ENCODE data around the gene RHOB.
"Not testable (repeated sequence)": the region's sequence is repeated elsewhere in the genome, so short reads cannot be mapped to it uniquely, and the experiment has no call there.

Gene RHOB

GRCh38 chr2:20491739-20492531 lies 45.1 kb downstream of the RHOB start:
- Mint-ChIP-seq H3K4me1 (no peaks in the 10 kb centered on the region), H3K27ac (ENCODE audit: low read depth) (no peak overlapping the region), H3K9me3 (no peaks in the 10 kb centered on the region), H3K4me3 (no peak overlapping the region), H3K36me3 (ENCODE audit: insufficient read depth) (no peaks in the 10 kb centered on the region), H3K27me3 (peaks cover 12% of the 10 kb centered on the region)
- ATAC-seq (replicated peaks; ENCODE audit: extremely low read depth, poor library complexity, severe bottlenecking) (no peak), DNase-seq (ENCODE audit: low spot score in 2 of 2) (no peak)

- not testable (repeated sequence) for H3K36me3 Mint-ChIP-seq (ENCODE audit: insufficient read depth); H3K4me3 Mint-ChIP-seq; H3K9me3 Mint-ChIP-seq; H3K27ac Mint-ChIP-seq (ENCODE audit: low read depth); ATAC-seq (replicated peaks; ENCODE audit: extremely low read depth, poor library complexity, severe bottlenecking); DNase-seq (ENCODE audit: low spot score in 2 of 2); H3K4me1 Mint-ChIP-seq
- H3K27me3 Mint-ChIP-seq, result peaks cover 12% of the 10 kb centered on the region
Observed at GRCh38 chr2:20493095-20493494, 46.2 kb downstream of the RHOB start.

- Mint-ChIP-seq H3K36me3 (ENCODE audit: insufficient read depth) (no peaks in the 10 kb centered on the region), H3K27me3 (peaks cover 13% of the 10 kb centered on the region), H3K27ac (ENCODE audit: low read depth) (no peak overlapping the region), H3K4me3 (no peak overlapping the region), H3K4me1 (no peaks in the 10 kb centered on the region), H3K9me3 (no peaks in the 10 kb centered on the region)
- DNase-seq (ENCODE audit: low spot score in 2 of 2), result no peak
- no peak for ATAC-seq (replicated peaks; ENCODE audit: extremely low read depth, poor library complexity, severe bottlenecking)
Observed at GRCh38 chr2:20494241-20494640, 47.4 kb downstream of the RHOB start.

- Mint-ChIP-seq H3K9me3 (no peaks in the 10 kb centered on the region), H3K27me3 (peaks cover 30% of the 10 kb centered on the region), H3K4me3 (no peak overlapping the region), H3K27ac (ENCODE audit: low read depth) (no peak overlapping the region), H3K4me1 (no peaks in the 10 kb centered on the region), H3K36me3 (ENCODE audit: insufficient read depth) (no peaks in the 10 kb centered on the region)
- DNase-seq (ENCODE audit: low spot score in 2 of 2) (no peak), ATAC-seq (replicated peaks; ENCODE audit: extremely low read depth, poor library complexity, severe bottlenecking) (no peak)
Observed at GRCh38 chr2:20496076-20496872, 49.4 kb downstream of the RHOB start.

- Mint-ChIP-seq H3K27me3 (peaks cover 23% of the 10 kb centered on the region), H3K4me1 (no peaks in the 10 kb centered on the region), H3K27ac (ENCODE audit: low read depth) (no peak overlapping the region), H3K4me3 (no peak overlapping the region), H3K9me3 (no peaks in the 10 kb centered on the region), H3K36me3 (ENCODE audit: insufficient read depth) (no peaks in the 10 kb centered on the region)
- DNase-seq (ENCODE audit: low spot score in 2 of 2), result no peak
- no peak for ATAC-seq (replicated peaks; ENCODE audit: extremely low read depth, poor library complexity, severe bottlenecking)
Observed at GRCh38 chr2:20496942-20497341, 50.1 kb downstream of the RHOB start.

Measured in central memory CD8-positive, alpha-beta T cell (primary cell).